HepG2 (cell line): ENCODE data around the gene NPHP1. TPM values are rescaled to one million over a fixed set of nuclear protein-coding genes. Genes with fewer than 3 reads are reported as not detected.

Experiments
- BHLHE40 ChIP-seq: IDR thresholded peaks from 2 replicates; pipeline ENCODE4 v1.6.1; 2011; ENCODE audit warnings: low read length, improper control_type of control experiment
- ELF1 ChIP-seq: sonication (generic); formaldehyde crosslinking; IDR thresholded peaks from 2 replicates; pipeline ENCODE4 v1.4.0; 2020; ENCODE audit warnings: missing genetic modification reagents
- ELF3 ChIP-seq: IDR thresholded peaks from 2 replicates; pipeline ENCODE4 v1.6.1; 2016; ENCODE audit warnings: missing genetic modification reagents, missing compliant biosample characterization
- ETV5 ChIP-seq: IDR thresholded peaks from 2 replicates; pipeline ENCODE4 v1.6.1; 2018; ENCODE audit warnings: missing biosample characterization, missing genetic modification reagents, inconsistent platforms, borderline replicate concordance
- KLF13 ChIP-seq: sonication (generic); formaldehyde crosslinking; IDR thresholded peaks from 2 replicates; pipeline ENCODE4 v1.4.0; 2020; ENCODE audit warnings: mild to moderate bottlenecking, missing genetic modification reagents
- RXRA ChIP-seq: sonication (generic); formaldehyde crosslinking; IDR thresholded peaks from 2 replicates; pipeline ENCODE4 v1.5.1; 2020; ENCODE audit warnings: missing genetic modification reagents
- ZNF143 ChIP-seq: sonication (generic); formaldehyde crosslinking; IDR thresholded peaks from 2 replicates; pipeline ENCODE4 v1.4.0; 2020; ENCODE audit warnings: missing genetic modification reagents
- ZNF34 ChIP-seq: sonication (generic); formaldehyde crosslinking; IDR thresholded peaks from 2 replicates; pipeline ENCODE4 v1.4.0; 2020; ENCODE audit warnings: mild to moderate bottlenecking, missing genetic modification reagents, borderline replicate concordance
- ZNF7 ChIP-seq: IDR thresholded peaks from 2 replicates; pipeline ENCODE4 v1.6.1; 2016; ENCODE audit warnings: missing biosample characterization, missing genetic modification reagents
- ZNF709 ChIP-seq: sonication (generic); formaldehyde crosslinking; IDR thresholded peaks from 2 replicates; pipeline ENCODE4 v1.5.0; 2020; ENCODE audit warnings: mild to moderate bottlenecking, missing genetic modification reagents
- ZSCAN12 ChIP-seq: sonication (generic); formaldehyde crosslinking; IDR thresholded peaks from 2 replicates; pipeline ENCODE4 v1.9.0; 2021; ENCODE audit warnings: mild to moderate bottlenecking, missing genetic modification reagents
- polyA plus RNA-seq, 8 experiments: library from polyadenylated mRNA; depleted of rRNA in 3 of 8; stranded (reverse) in 7 of 8; unstranded in 1 of 8; fragments of >200 nt; fragmentation: Illumina TruSeq in 4 of 8; extraction: Trizol in 4 of 8; gene quantifications; 2 replicates each; pipeline versions ENCODE4 v1.2.1 to v1.2.3, GENCODE V29; 2011 to 2016; ENCODE audit warnings: low read depth in 4 of 8, missing spikeins in 1 of 8, mixed read lengths in 1 of 8; ENCODE audit not compliant: insufficient read depth in 1 of 8
- total RNA-seq, 5 experiments: library from RNA; depleted of rRNA; stranded (reverse); fragments of >200 nt; fragmentation: Illumina TruSeq; extraction: Trizol; gene quantifications; 2 replicates each; pipeline ENCODE4 v1.2.3, GENCODE V29; 2016; ENCODE audit warnings: low read depth in 1 of 5
- TF ChIP-seq, protein P1 (sequence below): sonication (generic); formaldehyde crosslinking; IDR thresholded peaks from 2 replicates; pipeline ENCODE4 v1.5.0; 2020; ENCODE audit warnings: missing genetic modification reagents
- TF ChIP-seq, protein P2 (sequence below): sonication (generic); formaldehyde crosslinking; IDR thresholded peaks from 2 replicates; pipeline ENCODE4 v1.9.0; 2021; ENCODE audit warnings: mild to moderate bottlenecking, missing genetic modification reagents
- TF ChIP-seq, protein P3 (sequence below): sonication (generic); formaldehyde crosslinking; IDR thresholded peaks from 2 replicates; pipeline ENCODE4 v1.9.0; 2022; ENCODE audit warnings: missing genetic modification reagents, mild to moderate bottlenecking, borderline replicate concordance
- TF ChIP-seq, protein P4 (sequence below): sonication (generic); formaldehyde crosslinking; IDR thresholded peaks from 2 replicates; pipeline ENCODE4 v1.4.0; 2020; ENCODE audit warnings: low read depth, missing genetic modification reagents

The NPHP1 gene
- total and polyA plus RNA-seq, 2 of the 13 experiments (the other 11 are each of a cell fraction or from before 2014, with no cell fraction given), result 2.7 to 4.8 TPM

DNA sequence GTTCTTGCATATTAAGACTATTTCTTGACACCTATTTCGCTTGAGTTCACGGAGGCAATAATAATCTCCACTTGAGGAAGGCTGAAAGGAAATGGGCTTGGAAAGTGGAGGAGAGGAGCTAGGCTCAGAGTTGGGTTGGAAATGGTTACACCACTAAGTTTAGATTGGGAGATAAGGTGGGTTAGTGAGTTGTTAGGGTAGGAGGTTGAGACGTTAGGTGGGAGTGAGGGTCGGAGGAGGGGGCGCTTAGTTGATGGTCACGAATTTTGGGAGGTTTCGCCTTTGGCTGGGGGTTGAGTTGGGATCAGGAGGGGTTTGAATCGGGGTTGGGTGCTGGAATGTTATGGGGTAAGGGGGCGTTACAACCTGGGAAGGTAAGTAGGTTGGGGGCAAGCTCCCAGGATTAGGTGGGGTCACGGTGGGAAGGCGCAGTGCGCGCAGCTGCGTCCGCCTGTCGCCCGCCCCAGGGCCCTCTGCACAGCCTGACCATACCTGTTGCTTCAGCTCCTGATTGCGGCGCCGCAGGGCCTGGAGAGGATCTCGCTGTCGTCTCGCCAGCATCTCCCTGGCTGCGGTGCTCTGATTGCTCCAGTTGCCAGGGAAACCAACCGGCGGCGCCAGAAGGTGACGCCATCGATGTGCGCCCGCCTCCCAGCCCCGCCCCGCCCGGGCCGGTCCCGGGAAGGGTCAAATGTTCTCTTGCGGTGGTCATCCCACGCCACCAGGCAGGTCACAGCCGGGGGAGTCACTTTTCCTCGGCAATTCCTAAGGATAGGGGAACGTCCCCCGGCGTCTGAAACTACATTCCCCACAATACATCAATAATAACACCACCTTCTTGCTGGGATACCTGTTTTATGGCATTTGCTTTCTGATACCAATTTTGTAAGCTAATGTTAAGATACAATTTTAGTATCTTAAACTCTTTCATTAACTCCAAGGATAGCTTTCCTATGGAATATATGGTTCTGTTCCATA is at the start of gene NPHP1 (continued):
- TF ChIP-seq, protein P1, sequence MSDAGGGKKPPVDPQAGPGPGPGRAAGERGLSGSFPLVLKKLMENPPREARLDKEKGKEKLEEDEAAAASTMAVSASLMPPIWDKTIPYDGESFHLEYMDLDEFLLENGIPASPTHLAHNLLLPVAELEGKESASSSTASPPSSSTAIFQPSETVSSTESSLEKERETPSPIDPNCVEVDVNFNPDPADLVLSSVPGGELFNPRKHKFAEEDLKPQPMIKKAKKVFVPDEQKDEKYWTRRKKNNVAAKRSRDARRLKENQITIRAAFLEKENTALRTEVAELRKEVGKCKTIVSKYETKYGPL (CRISPR knock-in tag), result no peak
- peak; percentile 39; the same call in 1 of the 2 replicates for TF ChIP-seq ETV5 (CRISPR knock-in tag)
- TF ChIP-seq ZSCAN12 (CRISPR knock-in tag), result no peak
- TF ChIP-seq, protein P2, sequence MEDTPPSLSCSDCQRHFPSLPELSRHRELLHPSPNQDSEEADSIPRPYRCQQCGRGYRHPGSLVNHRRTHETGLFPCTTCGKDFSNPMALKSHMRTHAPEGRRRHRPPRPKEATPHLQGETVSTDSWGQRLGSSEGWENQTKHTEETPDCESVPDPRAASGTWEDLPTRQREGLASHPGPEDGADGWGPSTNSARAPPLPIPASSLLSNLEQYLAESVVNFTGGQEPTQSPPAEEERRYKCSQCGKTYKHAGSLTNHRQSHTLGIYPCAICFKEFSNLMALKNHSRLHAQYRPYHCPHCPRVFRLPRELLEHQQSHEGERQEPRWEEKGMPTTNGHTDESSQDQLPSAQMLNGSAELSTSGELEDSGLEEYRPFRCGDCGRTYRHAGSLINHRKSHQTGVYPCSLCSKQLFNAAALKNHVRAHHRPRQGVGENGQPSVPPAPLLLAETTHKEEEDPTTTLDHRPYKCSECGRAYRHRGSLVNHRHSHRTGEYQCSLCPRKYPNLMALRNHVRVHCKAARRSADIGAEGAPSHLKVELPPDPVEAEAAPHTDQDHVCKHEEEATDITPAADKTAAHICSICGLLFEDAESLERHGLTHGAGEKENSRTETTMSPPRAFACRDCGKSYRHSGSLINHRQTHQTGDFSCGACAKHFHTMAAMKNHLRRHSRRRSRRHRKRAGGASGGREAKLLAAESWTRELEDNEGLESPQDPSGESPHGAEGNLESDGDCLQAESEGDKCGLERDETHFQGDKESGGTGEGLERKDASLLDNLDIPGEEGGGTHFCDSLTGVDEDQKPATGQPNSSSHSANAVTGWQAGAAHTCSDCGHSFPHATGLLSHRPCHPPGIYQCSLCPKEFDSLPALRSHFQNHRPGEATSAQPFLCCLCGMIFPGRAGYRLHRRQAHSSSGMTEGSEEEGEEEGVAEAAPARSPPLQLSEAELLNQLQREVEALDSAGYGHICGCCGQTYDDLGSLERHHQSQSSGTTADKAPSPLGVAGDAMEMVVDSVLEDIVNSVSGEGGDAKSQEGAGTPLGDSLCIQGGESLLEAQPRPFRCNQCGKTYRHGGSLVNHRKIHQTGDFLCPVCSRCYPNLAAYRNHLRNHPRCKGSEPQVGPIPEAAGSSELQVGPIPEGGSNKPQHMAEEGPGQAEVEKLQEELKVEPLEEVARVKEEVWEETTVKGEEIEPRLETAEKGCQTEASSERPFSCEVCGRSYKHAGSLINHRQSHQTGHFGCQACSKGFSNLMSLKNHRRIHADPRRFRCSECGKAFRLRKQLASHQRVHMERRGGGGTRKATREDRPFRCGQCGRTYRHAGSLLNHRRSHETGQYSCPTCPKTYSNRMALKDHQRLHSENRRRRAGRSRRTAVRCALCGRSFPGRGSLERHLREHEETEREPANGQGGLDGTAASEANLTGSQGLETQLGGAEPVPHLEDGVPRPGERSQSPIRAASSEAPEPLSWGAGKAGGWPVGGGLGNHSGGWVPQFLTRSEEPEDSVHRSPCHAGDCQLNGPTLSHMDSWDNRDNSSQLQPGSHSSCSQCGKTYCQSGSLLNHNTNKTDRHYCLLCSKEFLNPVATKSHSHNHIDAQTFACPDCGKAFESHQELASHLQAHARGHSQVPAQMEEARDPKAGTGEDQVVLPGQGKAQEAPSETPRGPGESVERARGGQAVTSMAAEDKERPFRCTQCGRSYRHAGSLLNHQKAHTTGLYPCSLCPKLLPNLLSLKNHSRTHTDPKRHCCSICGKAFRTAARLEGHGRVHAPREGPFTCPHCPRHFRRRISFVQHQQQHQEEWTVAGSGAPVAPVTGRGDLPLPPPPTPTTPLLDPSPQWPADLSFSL (CRISPR knock-in tag), result 0 out of 2 replicates have a peak, but pooled peaks have one; percentile 15
- TF ChIP-seq ELF1 (CRISPR knock-in tag), result peak; percentile 72
- peak; percentile 76 for TF ChIP-seq RXRA (CRISPR knock-in tag)
- peak; percentile 61 for TF ChIP-seq ZNF143 (CRISPR knock-in tag)
- TF ChIP-seq, protein P3, sequence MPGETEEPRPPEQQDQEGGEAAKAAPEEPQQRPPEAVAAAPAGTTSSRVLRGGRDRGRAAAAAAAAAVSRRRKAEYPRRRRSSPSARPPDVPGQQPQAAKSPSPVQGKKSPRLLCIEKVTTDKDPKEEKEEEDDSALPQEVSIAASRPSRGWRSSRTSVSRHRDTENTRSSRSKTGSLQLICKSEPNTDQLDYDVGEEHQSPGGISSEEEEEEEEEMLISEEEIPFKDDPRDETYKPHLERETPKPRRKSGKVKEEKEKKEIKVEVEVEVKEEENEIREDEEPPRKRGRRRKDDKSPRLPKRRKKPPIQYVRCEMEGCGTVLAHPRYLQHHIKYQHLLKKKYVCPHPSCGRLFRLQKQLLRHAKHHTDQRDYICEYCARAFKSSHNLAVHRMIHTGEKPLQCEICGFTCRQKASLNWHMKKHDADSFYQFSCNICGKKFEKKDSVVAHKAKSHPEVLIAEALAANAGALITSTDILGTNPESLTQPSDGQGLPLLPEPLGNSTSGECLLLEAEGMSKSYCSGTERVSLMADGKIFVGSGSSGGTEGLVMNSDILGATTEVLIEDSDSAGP (CRISPR knock-in tag), result peak; percentile 68; the same call in 1 of the 2 replicates
- 0 out of 2 replicates have a peak, but pooled peaks have one; percentile 50 for TF ChIP-seq BHLHE40
- TF ChIP-seq ZNF34 (CRISPR knock-in tag), result 0 out of 2 replicates have a peak, but pooled peaks have one; percentile 78
- TF ChIP-seq KLF13 (CRISPR knock-in tag), result peak; percentile 88; the same call in 1 of the 2 replicates
- TF ChIP-seq, protein P4, sequence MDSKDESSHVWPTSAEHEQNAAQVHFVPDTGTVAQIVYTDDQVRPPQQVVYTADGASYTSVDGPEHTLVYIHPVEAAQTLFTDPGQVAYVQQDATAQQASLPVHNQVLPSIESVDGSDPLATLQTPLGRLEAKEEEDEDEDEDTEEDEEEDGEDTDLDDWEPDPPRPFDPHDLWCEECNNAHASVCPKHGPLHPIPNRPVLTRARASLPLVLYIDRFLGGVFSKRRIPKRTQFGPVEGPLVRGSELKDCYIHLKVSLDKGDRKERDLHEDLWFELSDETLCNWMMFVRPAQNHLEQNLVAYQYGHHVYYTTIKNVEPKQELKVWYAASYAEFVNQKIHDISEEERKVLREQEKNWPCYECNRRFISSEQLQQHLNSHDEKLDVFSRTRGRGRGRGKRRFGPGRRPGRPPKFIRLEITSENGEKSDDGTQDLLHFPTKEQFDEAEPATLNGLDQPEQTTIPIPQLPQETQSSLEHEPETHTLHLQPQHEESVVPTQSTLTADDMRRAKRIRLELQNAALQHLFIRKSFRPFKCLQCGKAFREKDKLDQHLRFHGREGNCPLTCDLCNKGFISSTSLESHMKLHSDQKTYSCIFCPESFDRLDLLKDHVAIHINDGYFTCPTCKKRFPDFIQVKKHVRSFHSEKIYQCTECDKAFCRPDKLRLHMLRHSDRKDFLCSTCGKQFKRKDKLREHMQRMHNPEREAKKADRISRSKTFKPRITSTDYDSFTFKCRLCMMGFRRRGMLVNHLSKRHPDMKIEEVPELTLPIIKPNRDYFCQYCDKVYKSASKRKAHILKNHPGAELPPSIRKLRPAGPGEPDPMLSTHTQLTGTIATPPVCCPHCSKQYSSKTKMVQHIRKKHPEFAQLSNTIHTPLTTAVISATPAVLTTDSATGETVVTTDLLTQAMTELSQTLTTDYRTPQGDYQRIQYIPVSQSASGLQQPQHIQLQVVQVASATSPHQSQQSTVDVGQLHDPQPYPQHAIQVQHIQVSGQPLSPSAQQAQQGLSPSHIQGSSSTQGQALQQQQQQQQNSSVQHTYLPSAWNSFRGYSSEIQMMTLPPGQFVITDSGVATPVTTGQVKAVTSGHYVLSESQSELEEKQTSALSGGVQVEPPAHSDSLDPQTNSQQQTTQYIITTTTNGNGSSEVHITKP (CRISPR knock-in tag), result no peak
- TF ChIP-seq ELF3 (CRISPR knock-in tag), result peak; percentile 64
- 0 out of 2 replicates have a peak, but pooled peaks have one; percentile 63 for TF ChIP-seq ZNF709 (CRISPR knock-in tag)
- TF ChIP-seq ZNF7 (CRISPR knock-in tag), result no peak
